Spinal cord (tissue), 10 donors: ENCODE measurements around the gene TJP1. TPM values are rescaled to one million over a fixed set of nuclear protein-coding genes. Genes with fewer than 3 reads are reported as not detected.

Experiments
- DNase-seq, 6 donors: peaks; one replicate each; pipeline versions ENCODE4 v3.0.0 to v3.0.0-alpha.2; 2013 to 2015; ENCODE audit warnings: low spot score in 6 of 6, low read depth in 4 of 6
- H3K27ac ChIP-seq: one replicate; pipeline ENCODE4 v1.5.1; 2013; ENCODE audit warnings: low read depth, low read length, control low read depth
- H3K27me3 ChIP-seq: one replicate; pipeline ENCODE4 v1.6.1; 2013; ENCODE audit warnings: low read length; ENCODE audit not compliant: control insufficient read depth, insufficient read depth
- H3K36me3 ChIP-seq: one replicate; pipeline ENCODE4 v1.6.1; 2013; ENCODE audit warnings: low read length; ENCODE audit not compliant: control insufficient read depth, insufficient read depth
- H3K4me1 ChIP-seq: one replicate; pipeline ENCODE4 v1.6.1; 2013; ENCODE audit warnings: low read length; ENCODE audit not compliant: control insufficient read depth, insufficient read depth
- H3K4me3 ChIP-seq: one replicate; pipeline ENCODE4 v1.5.1; 2013; ENCODE audit warnings: low read depth, low read length, control low read depth
- H3K9me3 ChIP-seq: one replicate; pipeline ENCODE4 v1.6.1; 2013; ENCODE audit warnings: low read length; ENCODE audit not compliant: control insufficient read depth, insufficient read depth
- WGBS: methylation state at CpG from one replicate; pipeline ENCODE4 v1.1.5; 2013; ENCODE audit warnings: missing lambda C conversion rate; ENCODE audit not compliant: insufficient coverage; 5-methylcytosine and 5-hydroxymethylcytosine counted together
- polyA plus RNA-seq, 2 donors: library from polyadenylated mRNA; unstranded; fragments of 120-200 nt; gene quantifications; one replicate each; pipeline ENCODE4 v1.2.1, GENCODE V29; 2013; ENCODE audit not compliant: insufficient read length in 2 of 2
- total RNA-seq, 2 donors: library from RNA; depleted of rRNA in 1 of 2; stranded (reverse); fragments of 120-200 nt in 1 of 2; fragments of >200 nt in 1 of 2; gene quantifications; one replicate each; pipeline versions ENCODE4 v1.2.3 to v1.2.4, GENCODE V29; 2013 to 2014
- donor health status: healthy.

TJP1 gene
- total and polyA plus RNA-seq, 4 donors: 95.2 to 192 (median 127) TPM

GRCh38 chr15:29689287-29689986 lies 132.8 kb downstream of the TJP1 start:
- WGBS: 94% methylated on average over 5 of the region's 6 CpGs
- H3K9me3 ChIP-seq: no peaks in the 10 kb centered on the region
- H3K4me3 ChIP-seq: no peak overlapping the region
- peaks cover 3% of the 10 kb centered on the region for H3K36me3 ChIP-seq
- no peaks in the 10 kb centered on the region for H3K27me3 ChIP-seq
- peaks cover 18% of the 10 kb centered on the region for H3K4me1 ChIP-seq
- DNase-seq: no peak
- H3K27ac ChIP-seq: no peak overlapping the region

- Histone ChIP-seq H3K27ac (no peak overlapping the region), H3K4me3 (no peak overlapping the region), H3K9me3 (no peaks in the 10 kb centered on the region), H3K27me3 (no peaks in the 10 kb centered on the region), H3K4me1 (peaks cover 18% of the 10 kb centered on the region), H3K36me3 (peaks cover 3% of the 10 kb centered on the region)
- 74% methylated on average over 26 of the region's 26 CpGs for WGBS
- DNase-seq: no peak
These were observed 133.6 kb downstream of the TJP1 start for GRCh38 chr15:29688506-29689286.

- Histone ChIP-seq H3K36me3 (peaks cover 3% of the 10 kb centered on the region), H3K4me3 (no peak overlapping the region), H3K4me1 (peaks cover 18% of the 10 kb centered on the region), H3K9me3 (no peaks in the 10 kb centered on the region), H3K27me3 (no peaks in the 10 kb centered on the region), H3K27ac (no peak overlapping the region)
- WGBS: 85% methylated on average over 23 of the region's 24 CpGs
- no peak for DNase-seq
These were observed 134.2 kb downstream of the TJP1 start for GRCh38 chr15:29687939-29688505.

GRCh38 chr15:29687204-29687815 lies 135.0 kb downstream of the TJP1 start:
- Histone ChIP-seq H3K36me3 (peaks cover 3% of the 10 kb centered on the region), H3K27me3 (no peaks in the 10 kb centered on the region), H3K9me3 (no peaks in the 10 kb centered on the region), H3K4me3 (no peak overlapping the region), H3K27ac (no peak overlapping the region), H3K4me1 (peaks cover 18% of the 10 kb centered on the region)
- WGBS: 93% methylated on average over 14 of the region's 15 CpGs
- DNase-seq: no peak

- peak in 1 of 6 donors; percentile 52 for DNase-seq
- WGBS: 82% methylated on average over 7 of the region's 8 CpGs
- Histone ChIP-seq H3K27me3 (no peaks in the 10 kb centered on the region), H3K9me3 (no peaks in the 10 kb centered on the region), H3K4me3 (no peak overlapping the region), H3K36me3 (peaks cover 3% of the 10 kb centered on the region), H3K27ac (no peak overlapping the region), H3K4me1 (peaks cover 18% of the 10 kb centered on the region)
These were observed 135.6 kb downstream of the TJP1 start for GRCh38 chr15:29686445-29687203.

- peaks cover 16% of the 10 kb centered on the region for H3K4me1 ChIP-seq
- H3K4me3 ChIP-seq: no peak overlapping the region
- H3K9me3 ChIP-seq: no peaks in the 10 kb centered on the region
- H3K27ac ChIP-seq: no peak overlapping the region
- H3K36me3 ChIP-seq: peaks cover 3% of the 10 kb centered on the region
- no peaks in the 10 kb centered on the region for H3K27me3 ChIP-seq
- no CpG with 5 or more reads among the region's 4 CpGs for WGBS
- no peak for DNase-seq
These were observed 136.2 kb downstream of the TJP1 start for GRCh38 chr15:29686079-29686425.

- no peaks in the 10 kb centered on the region for H3K9me3 ChIP-seq
- H3K27me3 ChIP-seq: no peaks in the 10 kb centered on the region
- peak in 1 of 6 donors; percentile 42 for DNase-seq
- H3K27ac ChIP-seq: no peak overlapping the region
- no peak overlapping the region for H3K4me3 ChIP-seq
- peaks cover 3% of the 10 kb centered on the region for H3K36me3 ChIP-seq
- 79% methylated on average over 7 of the region's 20 CpGs for WGBS
- H3K4me1 ChIP-seq: peaks cover 18% of the 10 kb centered on the region
These were observed 136.9 kb downstream of the TJP1 start for GRCh38 chr15:29685156-29686078.

- H3K27ac ChIP-seq: no peak overlapping the region
- no peak overlapping the region for H3K4me3 ChIP-seq
- H3K36me3 ChIP-seq: peaks cover 2% of the 10 kb centered on the region
- no peaks in the 10 kb centered on the region for H3K27me3 ChIP-seq
- DNase-seq: no peak
- no peaks in the 10 kb centered on the region for H3K9me3 ChIP-seq
- H3K4me1 ChIP-seq: peaks cover 16% of the 10 kb centered on the region
- no CpG with 5 or more reads among the region's 3 CpGs for WGBS
These were observed 139.5 kb downstream of the TJP1 start for GRCh38 chr15:29682781-29683180.
